Nephron (organoid): ENCODE measurements around the gene ZNF777.

Source experiments
- H3K27ac Mint-ChIP-seq, 3 experiments: 2 replicates each; pipeline ENCODE4 v1.8.0; 2020; ENCODE audit warnings: mixed read lengths in 3 of 3, mild to moderate bottlenecking in 2 of 3, moderate library complexity in 1 of 3
- H3K27me3 Mint-ChIP-seq: 2 replicates; pipeline ENCODE4 v1.8.0; 2021; ENCODE audit warnings: low read depth, mild to moderate bottlenecking, moderate library complexity, mixed read lengths
- H3K36me3 Mint-ChIP-seq: 2 replicates; pipeline ENCODE4 v1.8.0; 2020; ENCODE audit warnings: low read depth, mixed read lengths
- H3K4me1 Mint-ChIP-seq: 2 replicates; pipeline ENCODE4 v1.8.0; 2020; ENCODE audit warnings: mixed read lengths
- H3K4me3 Mint-ChIP-seq, 3 experiments: 2 replicates each; pipeline ENCODE4 v1.8.0; 2020; ENCODE audit warnings: mild to moderate bottlenecking in 3 of 3, mixed read lengths in 3 of 3, moderate library complexity in 2 of 3
- H3K9me3 Mint-ChIP-seq: 2 replicates; pipeline ENCODE4 v1.8.0; 2020; ENCODE audit warnings: mixed read lengths
- CTCF ChIP-seq, 3 experiments: fragments of 200-600 bp; sonication (generic); IDR thresholded peaks; one replicate each; pipeline ENCODE4 v1.5.0; 2021; ENCODE audit warnings: antibody characterized with exemption in 3 of 3; ENCODE audit not compliant: unreplicated experiment in 3 of 3

Gene ZNF777

GRCh38 chr7:149474309-149475120 is 13.7 kb upstream of the ZNF777 start:
- H3K27me3 Mint-ChIP-seq, result no peaks in the 10 kb centered on the region
- H3K4me1 Mint-ChIP-seq, result no peaks in the 10 kb centered on the region
- H3K36me3 Mint-ChIP-seq, result peaks cover 95% of the 10 kb centered on the region
- no peak overlapping the region for H3K4me3 Mint-ChIP-seq
- H3K27ac Mint-ChIP-seq, result no peak overlapping the region
- no peak for TF ChIP-seq CTCF (IDR thresholded peaks at IDR 0.05; ENCODE audit: unreplicated experiment in 3 of 3)
- H3K9me3 Mint-ChIP-seq, result peaks cover 12% of the 10 kb centered on the region

GRCh38 chr7:149473251-149473650 is 12.4 kb upstream of the ZNF777 start:
- Mint-ChIP-seq H3K4me1 (no peaks in the 10 kb centered on the region), H3K9me3 (peaks cover 2% of the 10 kb centered on the region), H3K27ac (no peak overlapping the region), H3K4me3 (no peak overlapping the region), H3K27me3 (no peaks in the 10 kb centered on the region), H3K36me3 (peaks cover 82% of the 10 kb centered on the region)
- TF ChIP-seq CTCF (IDR thresholded peaks at IDR 0.05; ENCODE audit: unreplicated experiment in 3 of 3), result no peak

- TF ChIP-seq CTCF (IDR thresholded peaks at IDR 0.05; ENCODE audit: unreplicated experiment in 3 of 3), result no peak
- Mint-ChIP-seq H3K4me3 (no peak overlapping the region), H3K27ac (no peak overlapping the region), H3K9me3 (peaks cover under 1% of the 10 kb centered on the region), H3K36me3 (peaks cover 64% of the 10 kb centered on the region), H3K4me1 (no peaks in the 10 kb centered on the region), H3K27me3 (no peaks in the 10 kb centered on the region)
Observed at GRCh38 chr7:149471289-149471953, 10.6 kb upstream of the ZNF777 start.

GRCh38 chr7:149469806-149470205 is 8.9 kb upstream of the ZNF777 start:
- H3K9me3 Mint-ChIP-seq, result no peaks in the 10 kb centered on the region
- H3K27me3 Mint-ChIP-seq, result no peaks in the 10 kb centered on the region
- TF ChIP-seq CTCF (IDR thresholded peaks at IDR 0.05; ENCODE audit: unreplicated experiment in 3 of 3), result no peak
- H3K4me1 Mint-ChIP-seq, result no peaks in the 10 kb centered on the region
- no peak overlapping the region for H3K4me3 Mint-ChIP-seq
- no peak overlapping the region for H3K27ac Mint-ChIP-seq
- H3K36me3 Mint-ChIP-seq, result peaks cover 50% of the 10 kb centered on the region

GRCh38 chr7:149468208-149468607 is 7.3 kb upstream of the ZNF777 start:
- no peaks in the 10 kb centered on the region for H3K9me3 Mint-ChIP-seq
- H3K4me3 Mint-ChIP-seq, result no peak overlapping the region
- peaks cover 36% of the 10 kb centered on the region for H3K36me3 Mint-ChIP-seq
- no peaks in the 10 kb centered on the region for H3K4me1 Mint-ChIP-seq
- no peaks in the 10 kb centered on the region for H3K27me3 Mint-ChIP-seq
- TF ChIP-seq CTCF (IDR thresholded peaks at IDR 0.05; ENCODE audit: unreplicated experiment in 3 of 3), result no peak
- H3K27ac Mint-ChIP-seq, result no peak overlapping the region
